Fibroblast of upper back skin (primary cell): ENCODE results near the gene MIPOL1.

Experiments
- DNase-seq: peaks from one replicate; pipeline ENCODE4 v3.0.0-alpha.2; 2013

The MIPOL1 gene

GRCh38 chr14:37589715-37590427 lies 392.1 kb downstream of the MIPOL1 start:
- no peak for DNase-seq

GRCh38 chr14:37590428-37591139 lies 392.8 kb downstream of the MIPOL1 start:
- no peak for DNase-seq

GRCh38 chr14:37591311-37591940 lies 393.7 kb downstream of the MIPOL1 start:
- DNase-seq, result no peak

GRCh38 chr14:37591941-37592481 lies 394.3 kb downstream of the MIPOL1 start:
- no peak for DNase-seq

GRCh38 chr14:37592482-37593408 lies 395.0 kb downstream of the MIPOL1 start:
- DNase-seq, result no peak

- DNase-seq, result no peak
These were observed 395.9 kb downstream of the MIPOL1 start for GRCh38 chr14:37593511-37594237.

- peak; percentile 74 for DNase-seq
These were observed 396.7 kb downstream of the MIPOL1 start for GRCh38 chr14:37594238-37594970.

GRCh38 chr14:37594971-37595808 lies 397.5 kb downstream of the MIPOL1 start, which contains the start of the genes FOXA1 and TTC6:
TSS of gene FOXA1 (minus strand) at chr14:37595249. CDS start at chr14:37594972, 277 bp downstream.
TSS of gene TTC6 (plus strand) at chr14:37595629. CDS start at chr14:37622065, 26,436 bp downstream.
- no peak for DNase-seq

- DNase-seq, result no peak
These were observed 398.3 kb downstream of the MIPOL1 start for GRCh38 chr14:37595809-37596621.

GRCh38 chr14:37596790-37597472 lies 399.2 kb downstream of the MIPOL1 start:
- no peak for DNase-seq

- no peak for DNase-seq
These were observed 399.8 kb downstream of the MIPOL1 start for GRCh38 chr14:37597538-37597913.

GRCh38 chr14:37597914-37598746 lies 400.4 kb downstream of the MIPOL1 start:
- no peak for DNase-seq

GRCh38 chr14:37598747-37599506 lies 401.2 kb downstream of the MIPOL1 start:
- DNase-seq, result no peak

- DNase-seq, result no peak
These were observed 402.0 kb downstream of the MIPOL1 start for GRCh38 chr14:37599507-37600368.

- no peak for DNase-seq
These were observed 403.4 kb downstream of the MIPOL1 start for GRCh38 chr14:37600880-37601741.
